ENCODE measurements around the gene TATDN3.

- TF ChIP-seq CTCF (IDR thresholded peaks at IDR 0.05) (no peak), POLR2A (IDR thresholded peaks at IDR 0.05) (no peak)
These were observed 18.7 kb upstream of the TATDN3 start for GRCh38 chr1:212773011-212773410.
